Kidney capillary endothelial cell (primary cell): ENCODE results near the gene NRCAM.

Experiments
- DNase-seq: peaks from one replicate; pipeline ENCODE4 v3.0.0-alpha.2; 2018; ENCODE audit warnings: low spot score

Gene NRCAM

DNA sequence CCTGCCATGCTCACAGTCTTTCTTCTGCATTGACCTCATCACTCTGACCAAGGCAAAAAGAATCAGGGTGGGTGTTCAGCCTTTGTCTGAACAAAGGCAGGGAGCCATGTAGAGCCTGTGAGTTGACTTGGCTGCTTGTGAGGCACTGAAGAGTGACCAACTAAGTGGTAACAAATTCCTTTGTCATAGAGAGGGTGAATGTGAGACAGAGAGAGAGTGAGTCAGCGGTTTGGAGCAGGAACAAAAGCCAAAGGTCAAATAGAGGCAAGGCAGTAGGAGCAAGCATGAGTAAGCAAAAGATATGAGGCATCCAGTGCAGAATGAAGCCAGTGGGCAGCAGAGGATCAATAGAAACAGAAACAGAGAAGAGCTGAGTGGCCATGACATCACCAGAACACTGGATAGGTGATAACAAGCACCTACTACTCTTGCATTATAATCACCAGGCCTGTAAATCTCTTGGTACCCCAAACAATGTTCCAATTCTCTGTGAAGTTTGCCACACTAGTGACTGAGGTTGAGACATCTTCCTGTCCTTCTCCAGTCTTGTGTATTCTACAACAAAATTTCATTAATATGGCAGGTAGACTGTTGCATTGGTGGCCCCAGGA lies 209.9 kb downstream of the NRCAM start:
- DNase-seq: peak; percentile 97

DNA sequence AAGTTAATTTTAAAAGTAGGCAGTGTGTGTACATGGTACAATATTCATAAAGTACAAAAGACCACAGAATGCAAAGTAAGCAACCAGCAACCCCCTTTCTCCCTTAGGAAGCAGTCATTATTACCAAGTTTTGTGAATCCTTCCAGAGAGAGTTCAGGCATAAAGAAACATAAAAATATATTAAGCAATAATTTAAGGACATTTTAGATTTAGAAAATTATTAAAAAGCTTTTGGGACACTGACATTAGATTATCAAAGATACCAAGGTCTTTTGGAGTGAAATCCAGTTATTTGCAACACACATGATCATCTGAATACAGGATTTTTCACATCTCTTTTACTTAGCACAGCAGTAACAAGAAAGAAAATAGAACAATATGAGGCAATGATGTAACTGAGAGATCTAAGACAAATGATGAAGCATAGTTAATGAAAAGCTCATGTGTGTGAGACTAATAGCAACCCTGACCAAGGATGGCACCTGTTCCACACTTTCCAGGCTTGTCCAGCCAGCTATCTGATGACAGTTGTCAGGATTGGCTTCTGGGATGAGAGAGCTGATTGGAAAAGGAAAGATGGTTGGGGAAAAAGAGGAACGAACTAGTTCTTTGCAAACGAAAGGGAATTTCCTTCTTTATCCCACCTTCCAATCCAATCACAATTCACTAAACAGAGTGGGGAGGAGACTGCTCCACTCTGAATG lies 210.6 kb downstream of the NRCAM start:
- no peak for DNase-seq

DNA sequence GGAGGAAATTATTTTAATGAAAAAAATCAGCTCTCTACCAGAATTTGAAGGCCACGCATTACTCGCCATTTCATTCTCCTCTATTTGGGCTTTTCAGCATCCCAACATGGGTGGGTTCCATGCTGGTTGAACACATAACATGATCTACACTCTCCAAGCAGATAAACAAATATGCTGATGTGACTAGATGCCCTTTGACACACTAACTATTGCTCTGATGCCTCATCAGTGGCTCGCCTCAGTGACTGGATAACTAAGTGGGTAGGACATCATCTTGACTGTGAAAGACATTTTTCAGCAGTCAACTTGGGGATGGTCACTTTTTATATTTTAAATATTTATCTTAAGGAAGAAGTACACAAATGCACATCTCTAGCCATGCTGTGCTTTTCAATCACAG lies 212.1 kb downstream of the NRCAM start:
- DNase-seq: no peak

DNA sequence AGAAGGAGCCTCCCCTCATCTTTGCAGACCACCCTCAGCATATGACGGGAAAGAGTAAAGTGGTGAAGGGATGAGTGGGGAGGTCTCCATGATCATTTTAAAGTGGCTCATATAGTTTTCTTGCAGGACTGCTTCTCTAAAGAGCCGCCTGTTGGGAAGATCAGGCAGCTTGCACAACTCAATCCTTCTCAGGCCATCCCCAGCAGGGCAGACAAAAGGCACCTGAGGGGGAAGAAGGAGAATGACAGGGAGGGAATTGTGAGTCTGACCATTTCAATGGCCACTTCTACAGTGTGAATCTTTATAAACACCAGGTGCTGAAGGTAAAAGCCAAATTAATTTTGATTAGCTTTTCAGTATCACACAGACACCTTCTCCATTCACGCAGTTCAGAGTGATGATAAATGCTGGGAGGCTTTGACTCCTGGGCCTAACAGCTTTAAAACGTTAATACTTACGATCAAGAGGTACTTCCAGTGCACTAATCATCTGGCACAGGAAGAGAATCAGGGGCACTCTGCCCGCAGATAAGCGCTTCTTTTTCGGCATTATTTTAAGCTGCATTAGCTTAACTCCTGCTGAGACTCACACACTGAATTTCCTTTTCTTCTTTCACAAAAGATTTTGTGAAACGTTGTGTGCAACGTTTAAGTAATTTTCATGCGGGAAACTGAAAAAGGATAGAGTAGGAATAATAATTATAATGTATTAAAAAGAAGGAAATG lies 216.6 kb downstream of the NRCAM start:
- DNase-seq: no peak

DNA sequence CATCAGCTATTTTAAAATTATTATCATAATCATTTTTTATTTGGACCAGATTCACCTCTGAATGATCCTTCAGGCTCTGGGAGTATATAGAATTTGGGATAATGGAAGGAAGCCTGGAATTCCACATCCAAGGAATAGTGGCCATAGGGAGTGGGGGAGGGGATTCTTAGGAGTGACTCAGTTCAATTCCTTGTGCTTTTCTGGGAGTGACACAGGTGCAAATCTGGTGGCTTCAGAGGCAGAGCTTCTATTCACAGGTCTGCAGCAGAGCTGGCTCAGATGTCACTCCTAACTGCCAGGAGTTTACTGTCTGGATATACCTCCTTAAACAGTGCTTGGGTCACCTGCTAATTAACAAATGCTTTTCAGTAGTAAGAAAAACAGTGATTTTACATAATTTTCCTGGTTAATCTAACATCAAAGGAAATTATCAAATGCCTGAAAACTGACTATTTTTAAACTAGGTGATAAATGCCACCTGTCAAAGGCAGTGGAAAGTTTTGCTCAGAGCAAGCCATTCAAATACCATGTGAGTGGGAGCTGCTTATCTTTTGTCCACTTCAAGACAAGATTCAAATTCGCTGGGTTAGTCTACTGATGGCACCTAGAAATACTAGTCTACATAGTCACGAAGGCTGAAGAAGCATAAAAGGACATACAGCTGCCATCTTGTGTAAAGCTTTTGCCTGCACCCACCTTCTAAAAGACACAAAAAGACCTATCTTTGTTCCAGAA lies 219.4 kb downstream of the NRCAM start:
- no peak for DNase-seq

DNA sequence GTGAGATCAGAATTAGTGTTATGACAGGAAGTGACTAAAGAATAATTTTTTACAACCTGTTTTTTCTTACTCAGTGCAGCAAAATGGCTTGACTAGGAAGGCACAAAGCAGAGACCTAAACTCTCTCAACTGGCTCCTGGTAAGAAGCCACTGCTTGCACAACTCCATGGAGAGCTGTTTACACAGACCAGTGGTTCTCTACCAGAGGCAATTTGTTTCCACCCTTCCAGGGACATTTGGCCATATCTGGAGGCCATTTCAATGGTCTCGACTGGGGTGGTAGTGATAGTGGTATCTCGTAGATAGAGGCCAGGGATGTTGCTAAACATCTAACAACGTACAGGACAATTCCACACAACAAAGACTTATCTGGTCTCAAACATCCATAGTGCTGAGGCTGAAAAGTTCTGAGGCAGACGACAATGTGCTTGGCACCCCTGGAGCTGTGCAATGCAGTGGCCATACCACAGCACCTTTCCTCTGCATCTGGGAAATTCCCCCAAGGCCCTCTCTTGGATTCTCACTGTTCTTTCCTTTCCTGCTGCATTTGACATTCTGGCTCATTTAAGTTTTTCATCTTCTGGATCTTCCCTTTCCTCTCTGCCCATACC lies 220.7 kb downstream of the NRCAM start:
- peak; percentile 23 for DNase-seq

DNA sequence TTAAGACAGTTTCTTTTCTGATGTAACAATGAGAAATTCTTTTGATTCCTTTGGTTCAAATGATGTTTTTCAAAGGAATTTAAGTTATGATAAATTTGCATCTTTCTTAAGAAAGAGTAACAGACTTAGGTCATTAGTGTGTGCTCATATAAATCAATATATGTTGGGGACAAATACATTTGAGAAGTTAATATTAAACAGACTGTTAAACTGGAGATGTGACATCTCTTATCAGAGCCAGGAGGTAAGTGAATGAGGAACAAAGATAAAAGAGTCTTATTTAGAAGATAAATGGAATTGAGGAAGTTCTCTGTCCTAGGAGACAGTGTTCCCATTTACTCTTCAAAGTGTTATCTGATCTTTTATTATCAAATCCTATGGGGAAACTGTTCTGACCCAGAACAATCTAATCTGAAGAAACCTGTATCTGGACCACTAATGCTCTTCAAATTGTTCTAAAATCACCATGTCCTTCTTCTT lies 221.2 kb downstream of the NRCAM start:
- no peak for DNase-seq

DNA sequence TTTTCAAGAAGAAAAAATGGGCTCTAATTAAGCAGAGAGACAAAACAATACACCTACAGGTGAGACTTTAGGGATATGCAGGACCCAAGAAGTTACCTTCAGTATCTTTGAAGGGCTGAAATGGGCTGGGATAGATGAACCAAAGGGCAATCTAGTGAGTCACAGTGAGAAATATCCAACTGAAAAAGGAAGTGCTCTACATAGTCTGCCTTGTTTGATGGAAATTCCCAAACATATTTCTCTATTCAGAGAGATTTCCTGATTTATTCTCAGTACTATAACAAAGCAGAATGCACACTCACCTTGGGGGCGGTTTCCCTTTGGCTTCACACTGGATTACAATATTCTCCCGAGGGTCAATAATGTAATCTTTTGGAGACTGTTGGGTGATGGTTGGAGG lies 222.0 kb downstream of the NRCAM start:
- DNase-seq: peak; percentile 53

DNA sequence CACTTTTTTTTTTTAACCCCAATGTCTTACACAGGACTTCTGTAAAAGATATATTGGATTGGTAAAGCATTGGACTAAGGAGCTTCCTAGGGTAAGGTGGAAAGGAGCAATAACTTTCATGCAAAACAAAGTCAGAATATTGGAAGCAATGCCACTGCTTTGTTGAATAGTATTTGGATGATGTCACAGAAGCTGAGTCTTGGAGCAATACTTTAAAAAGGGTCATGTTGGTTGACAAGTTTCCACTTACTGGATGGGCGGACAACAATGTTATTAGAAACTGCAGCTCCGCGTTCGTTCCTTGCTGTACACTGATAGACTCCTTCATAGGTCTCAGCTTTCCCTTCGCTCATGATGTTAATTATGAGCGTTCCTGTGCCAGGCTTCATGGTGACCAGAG lies 224.2 kb downstream of the NRCAM start:
- DNase-seq: no peak

DNA sequence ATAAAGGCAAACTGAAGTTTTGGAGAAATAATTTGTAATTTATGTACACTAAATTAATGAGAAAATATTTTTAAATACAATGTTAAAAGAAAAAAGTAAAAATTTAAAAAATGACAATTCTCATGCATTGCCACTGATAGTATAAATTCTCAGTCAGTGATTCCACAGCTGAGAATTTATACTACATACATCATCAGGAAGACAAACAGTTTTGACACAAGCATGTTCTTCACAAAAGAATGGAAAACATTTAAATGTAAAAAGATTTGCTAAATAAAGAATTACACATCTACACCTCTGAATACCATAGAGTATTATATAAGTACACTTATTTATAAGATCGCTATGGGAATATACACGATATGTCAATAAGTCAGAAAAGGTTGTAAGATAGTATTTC lies 225.0 kb downstream of the NRCAM start:
- DNase-seq: no peak

DNA sequence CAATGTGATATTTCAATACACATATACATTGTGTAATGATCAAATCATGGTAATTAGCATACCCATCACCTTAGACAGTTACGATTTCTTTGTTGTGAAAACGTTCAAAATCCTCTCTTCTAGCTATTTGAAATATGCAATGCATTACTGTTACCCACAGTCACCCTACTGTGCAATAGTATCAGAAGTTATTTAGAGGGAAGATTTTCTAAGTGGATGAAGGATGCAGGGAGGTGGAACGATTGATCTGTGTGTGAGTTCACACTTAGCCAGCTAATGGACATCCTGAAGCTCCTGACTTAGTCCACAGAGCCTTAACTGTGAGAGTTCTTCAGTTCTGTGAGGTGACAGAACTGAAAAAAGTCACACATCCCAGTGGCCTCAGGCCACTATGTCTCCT lies 228.9 kb downstream of the NRCAM start:
- no peak for DNase-seq

DNA sequence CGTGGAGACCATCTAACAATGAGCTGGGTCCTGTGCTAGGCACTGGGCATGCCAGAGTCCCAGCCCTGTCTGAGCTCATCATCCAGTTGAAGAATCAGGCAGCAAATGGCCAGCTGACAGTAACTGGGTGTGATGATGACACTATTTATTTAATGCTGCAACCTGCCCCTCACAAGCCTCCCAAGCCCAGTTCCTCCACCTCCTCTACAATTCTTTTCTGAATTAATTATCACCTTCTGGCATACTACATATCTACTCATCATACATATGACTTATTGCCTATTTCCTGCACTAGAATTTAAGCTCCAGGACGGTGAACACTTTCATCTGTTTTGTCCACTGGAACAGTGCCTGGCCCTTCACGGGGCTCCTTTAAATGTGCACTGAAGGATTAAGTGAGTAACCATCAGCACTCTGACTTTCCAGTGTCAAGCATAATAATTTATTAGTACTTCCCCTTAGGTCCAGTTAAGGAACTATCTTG lies 229.4 kb downstream of the NRCAM start:
- no peak for DNase-seq

DNA sequence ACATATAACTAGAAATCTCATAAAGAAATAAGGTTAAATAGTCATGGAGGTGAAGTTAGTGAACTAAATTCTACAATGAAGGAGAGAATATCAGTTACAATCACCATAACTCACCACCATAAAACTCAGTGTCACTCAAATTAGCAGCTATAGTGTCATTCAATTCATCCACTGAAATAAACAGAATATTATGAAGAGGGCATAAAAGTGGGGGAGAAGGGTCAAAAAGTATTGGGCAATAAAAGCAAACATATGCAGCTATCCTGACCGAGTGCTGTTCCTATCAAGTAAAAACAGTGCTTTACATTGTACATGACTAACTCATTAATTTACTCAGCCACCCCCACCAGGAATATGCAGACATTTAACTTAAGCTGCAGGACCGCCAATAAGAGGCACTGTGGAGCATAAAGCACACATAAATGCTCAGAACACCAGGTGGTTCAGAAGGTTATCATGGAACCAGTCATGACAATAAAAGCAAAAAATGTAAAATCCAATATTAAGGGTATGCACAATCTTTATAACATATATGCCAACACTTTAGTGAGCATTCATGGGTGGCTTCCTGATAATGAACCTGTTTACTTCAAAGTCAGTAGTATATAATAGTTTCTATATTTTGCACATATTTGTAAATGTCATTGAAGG lies 230.6 kb downstream of the NRCAM start:
- no peak for DNase-seq

DNA sequence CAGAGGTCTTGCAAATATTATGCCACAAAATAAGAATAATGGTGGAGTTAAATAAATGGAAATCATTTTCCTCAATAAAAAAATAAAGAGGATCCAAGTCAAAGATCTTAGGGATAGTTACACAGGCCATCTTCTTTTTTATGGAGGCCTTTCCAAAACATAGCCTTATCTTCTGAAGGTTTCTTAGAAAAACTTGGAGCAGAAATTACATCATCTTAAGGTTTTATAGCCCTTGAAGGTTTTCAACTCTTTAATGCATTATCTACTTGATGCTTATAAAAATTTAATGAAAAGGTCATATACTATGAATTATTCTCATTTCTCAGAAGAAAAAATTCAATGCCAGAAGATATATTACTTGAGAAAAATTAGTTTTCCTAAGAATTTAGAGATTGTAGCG lies 231.8 kb downstream of the NRCAM start:
- DNase-seq: no peak

DNA sequence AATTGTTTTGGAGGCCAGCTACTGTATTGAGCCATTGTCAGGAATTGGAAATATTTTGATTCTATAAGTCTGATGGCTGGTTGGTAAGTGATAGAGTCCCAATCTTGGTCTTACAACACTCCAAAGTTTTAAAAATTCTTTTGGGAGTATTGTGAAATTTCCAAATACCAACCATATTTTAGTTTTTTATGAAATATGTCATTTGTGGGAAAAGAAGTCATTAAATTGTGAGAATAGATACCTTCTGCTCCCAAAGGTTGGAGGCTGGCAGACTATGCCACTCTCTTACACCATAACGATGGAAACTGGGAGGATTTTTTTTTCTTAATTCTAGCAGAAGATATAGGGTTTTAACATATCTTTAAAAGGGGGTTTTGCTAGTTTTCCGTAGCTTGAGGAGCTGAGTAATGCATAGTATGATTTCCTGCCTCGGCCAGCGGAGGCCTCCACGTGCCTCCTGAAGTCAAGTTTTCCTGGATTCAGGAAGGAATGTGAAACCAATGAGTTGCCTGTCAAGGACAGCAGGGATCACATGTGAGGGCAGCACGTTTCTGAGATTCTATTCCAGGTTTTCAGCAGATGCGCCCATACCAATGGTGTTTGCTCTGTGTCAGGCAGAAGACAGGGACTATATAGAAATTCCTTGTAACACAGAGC lies 233.9 kb downstream of the NRCAM start:
- peak; percentile 71 for DNase-seq

DNA sequence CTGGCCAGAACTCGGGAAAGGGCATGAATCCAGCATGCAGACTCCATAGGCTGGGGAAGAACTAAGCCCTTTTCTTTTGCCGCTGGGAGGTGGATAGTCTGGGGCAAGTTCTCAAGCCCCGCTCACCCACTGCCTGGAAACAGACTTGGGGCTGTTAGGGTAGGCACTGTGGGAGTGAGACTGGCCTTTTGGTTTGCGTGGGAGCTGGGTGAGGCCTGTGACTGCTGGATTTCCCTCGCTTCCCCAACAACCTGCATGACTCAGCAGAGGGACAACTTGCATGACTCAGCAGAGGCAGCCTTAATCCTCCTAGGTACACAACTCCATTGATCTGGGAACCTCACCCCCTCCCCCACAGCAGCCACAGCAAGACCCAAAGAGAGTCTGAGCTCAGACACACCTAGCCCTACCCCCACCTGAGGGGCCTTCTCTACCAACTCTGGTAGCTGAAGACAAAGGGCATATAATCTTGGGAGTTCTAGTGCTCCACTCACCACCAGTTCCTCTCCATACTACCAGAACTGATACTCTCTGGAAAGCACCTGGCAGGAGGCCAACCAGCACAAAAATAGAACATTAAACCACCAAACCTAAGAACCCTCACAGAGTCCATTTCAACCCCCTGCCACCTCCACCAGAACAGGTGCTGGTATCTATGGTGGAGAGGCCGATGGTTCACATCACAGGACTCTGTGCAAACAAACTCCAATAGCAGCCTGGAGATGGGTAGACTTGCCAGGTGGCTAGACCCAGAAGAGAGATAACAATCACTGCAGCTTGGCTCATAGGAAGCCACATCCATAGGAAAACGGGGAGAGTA lies 244.6 kb downstream of the NRCAM start:
- DNase-seq: no peak

DNA sequence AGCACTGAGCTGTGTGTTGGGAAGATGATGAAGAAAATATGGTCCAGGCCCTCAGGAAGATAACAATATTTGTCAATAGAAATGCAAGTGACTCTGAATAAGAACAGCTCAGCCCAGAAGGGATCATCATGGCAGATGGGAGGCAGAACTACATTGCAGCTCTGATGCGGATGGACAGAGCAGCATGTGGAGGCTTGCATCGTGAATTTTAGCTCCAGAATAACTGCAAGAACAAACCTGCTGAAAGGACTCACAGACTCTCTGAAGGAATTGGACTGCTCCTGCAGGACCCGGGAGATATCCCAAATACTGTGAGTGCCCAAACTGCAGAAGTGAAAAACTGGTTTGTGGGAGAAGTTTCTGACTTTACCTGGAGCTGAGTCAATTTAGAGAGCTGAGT lies 245.4 kb downstream of the NRCAM start:
- DNase-seq: no peak

DNA sequence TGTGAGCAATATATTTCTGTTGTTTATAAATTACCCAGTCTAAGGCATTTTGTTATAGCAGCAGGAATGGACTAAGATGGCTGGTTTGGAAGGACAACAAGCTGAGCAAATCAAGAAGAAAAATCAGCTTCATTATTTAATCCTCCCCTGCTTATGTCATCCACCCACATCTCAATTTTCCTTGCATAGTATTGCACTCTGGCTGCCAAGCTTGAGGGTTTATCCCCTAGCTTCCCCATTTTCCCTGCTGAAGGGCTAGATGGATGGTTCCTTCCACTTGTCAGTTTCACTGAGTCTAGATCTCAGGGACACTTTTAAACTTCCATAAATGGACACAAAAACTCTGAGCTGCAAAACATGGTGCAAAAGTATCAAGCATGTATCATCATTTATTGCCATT lies 250.9 kb downstream of the NRCAM start:
- DNase-seq: no peak

DNA sequence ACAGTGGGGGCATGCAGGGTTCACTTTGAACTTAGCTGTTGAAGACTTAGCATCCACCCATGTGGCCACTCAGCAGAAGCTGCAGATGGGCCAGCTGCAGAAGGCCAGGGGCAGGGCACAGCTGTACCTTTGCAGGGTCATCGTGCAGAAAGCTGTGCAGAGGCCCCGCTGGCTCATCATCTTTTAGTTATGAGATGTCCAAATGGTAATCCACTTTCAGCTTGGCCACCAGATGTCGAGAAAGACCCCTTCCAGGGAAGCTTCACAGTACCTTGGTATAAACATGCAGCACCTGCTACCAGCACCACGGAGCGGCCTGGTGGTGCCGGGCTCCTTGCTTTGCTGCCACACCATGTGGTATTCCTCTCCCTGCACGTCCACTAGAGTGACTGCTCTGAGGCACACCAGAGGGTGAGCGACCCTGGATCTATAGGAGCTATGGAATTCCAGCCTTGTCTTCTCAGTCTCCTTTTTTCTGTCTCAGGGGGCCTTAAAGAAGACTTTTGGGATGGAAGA lies 251.9 kb downstream of the NRCAM start:
- DNase-seq: no peak

DNA sequence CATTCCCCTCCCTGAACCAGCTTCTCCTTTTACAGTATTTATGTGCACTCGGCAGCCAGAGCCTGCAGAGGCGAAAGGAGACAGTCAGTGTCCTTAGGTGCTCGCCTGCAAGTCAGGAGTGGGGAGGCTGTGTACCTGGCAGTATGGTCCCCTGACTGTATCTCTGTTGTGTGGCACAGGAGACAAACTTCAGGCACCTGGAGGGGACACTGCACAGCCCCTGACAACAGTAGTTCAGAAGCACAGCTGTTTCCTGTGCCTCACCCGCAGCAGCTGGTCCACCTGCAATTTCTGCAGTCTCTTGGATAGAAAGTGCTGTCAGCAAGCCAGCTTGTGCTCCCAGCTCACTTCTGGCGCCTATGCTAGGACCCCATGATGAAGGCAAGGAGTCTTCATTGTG lies 252.7 kb downstream of the NRCAM start:
- no peak for DNase-seq
